Measurements from ENCODE around the gene NKAPL. TPM values are rescaled to one million over a fixed set of nuclear protein-coding genes. Genes with fewer than 3 reads are reported as not detected.
"Not testable (repeated sequence)": the region's sequence is repeated elsewhere in the genome, so short reads cannot be mapped to it uniquely, and the experiment has no call there.

NKAPL gene
- total RNA-seq, 1 donor from 2014 or later: 0.12 TPM

GRCh38 chr6:28303570-28303969 lies 44.5 kb downstream of the NKAPL start:
- no peak for ATAC-seq

- ATAC-seq: not testable (repeated sequence)
These were observed 47.3 kb downstream of the NKAPL start for GRCh38 chr6:28306363-28306762.

Other genes starting within 250 kb of the NKAPL start
- gene ZNF165, start 178.7 kb upstream of the NKAPL start, total RNA-seq: 3.0 TPM
- gene ZSCAN16, start 134.7 kb upstream of the NKAPL start, total RNA-seq: 2.9 TPM
- 6.6 TPM for gene ZKSCAN8, start 117.4 kb upstream of the NKAPL start, total RNA-seq
- gene ZSCAN9, start 34.0 kb upstream of the NKAPL start, total RNA-seq: 6.4 TPM
- gene ZKSCAN4, start 7.0 kb upstream of the NKAPL start, total RNA-seq: 2.6 TPM
- 3.5 TPM for gene ZSCAN26, start 7.8 kb downstream of the NKAPL start, total RNA-seq
- 0.76 TPM for gene PGBD1, start 22.3 kb downstream of the NKAPL start, total RNA-seq
- 9.4 TPM for gene ZSCAN31, start 76.9 kb downstream of the NKAPL start, total RNA-seq
- 2.4 TPM for gene ZKSCAN3, start 90.7 kb downstream of the NKAPL start, total RNA-seq
- gene ZSCAN12, start 140.4 kb downstream of the NKAPL start, total RNA-seq: 2.5 TPM
- 0.72 TPM for gene ZSCAN23, start 184.2 kb downstream of the NKAPL start, total RNA-seq

Measured in esophagus mucosa (tissue), 1 donor.